Activated CD8-positive, alpha-beta memory T cell treated with anti-CD3 and anti-CD28 coated beads, Interleukin-2, amount 50 U/mL, for 48 hours (primary cell): ENCODE data around the gene RUSF1.
"Not testable (repeated sequence)": the region's sequence is repeated elsewhere in the genome, so short reads cannot be mapped to it uniquely, and the experiment has no call there.

Experiments
- DNase-seq: peaks from one replicate; pipeline ENCODE4 v3.0.0-alpha.2; 2020

RUSF1 gene

DNA sequence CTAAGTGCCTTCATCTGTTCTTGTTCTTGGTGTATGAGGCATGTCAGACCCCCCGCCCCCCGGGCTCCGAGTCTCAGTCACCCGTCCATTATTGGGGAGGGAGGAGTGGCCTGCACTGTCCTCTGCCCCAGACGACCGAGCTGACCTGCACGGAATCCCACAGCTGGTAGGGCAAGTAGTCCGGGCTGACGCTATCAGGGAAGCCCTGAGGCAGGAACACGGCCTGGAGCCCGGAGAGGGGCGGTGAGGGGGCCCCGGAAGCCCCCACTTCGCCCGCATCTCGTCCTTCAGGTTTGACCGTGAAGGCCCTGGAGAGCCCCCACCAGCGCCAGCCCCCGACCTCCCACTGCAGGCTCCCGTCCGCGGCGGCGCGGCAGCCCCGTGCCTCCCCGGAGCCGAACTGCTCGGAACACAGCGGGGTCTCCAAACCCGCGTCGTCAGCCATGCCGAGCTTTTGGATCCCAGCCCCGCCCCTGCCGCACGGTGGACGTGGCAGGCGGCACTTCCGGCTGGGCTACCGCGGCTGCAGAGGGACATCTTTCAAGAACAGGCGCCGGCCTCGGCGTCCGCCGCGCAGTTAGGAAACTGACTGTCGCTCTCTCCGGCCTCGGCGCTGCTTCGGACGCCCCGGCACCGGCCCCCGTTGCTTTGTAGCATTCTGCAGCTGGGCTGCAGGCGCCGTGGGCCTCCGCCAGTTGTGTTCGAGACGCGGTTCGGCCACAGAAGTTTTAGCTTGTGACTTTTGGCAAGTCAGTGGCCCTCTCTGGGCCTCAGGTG, at the start of gene RUSF1:
Gene RUSF1 (minus strand): TSS at position 463 of the 777 bp plus-strand sequence. CDS start 18 bp downstream, at position 445.
- peak; percentile 93 for DNase-seq

DNA sequence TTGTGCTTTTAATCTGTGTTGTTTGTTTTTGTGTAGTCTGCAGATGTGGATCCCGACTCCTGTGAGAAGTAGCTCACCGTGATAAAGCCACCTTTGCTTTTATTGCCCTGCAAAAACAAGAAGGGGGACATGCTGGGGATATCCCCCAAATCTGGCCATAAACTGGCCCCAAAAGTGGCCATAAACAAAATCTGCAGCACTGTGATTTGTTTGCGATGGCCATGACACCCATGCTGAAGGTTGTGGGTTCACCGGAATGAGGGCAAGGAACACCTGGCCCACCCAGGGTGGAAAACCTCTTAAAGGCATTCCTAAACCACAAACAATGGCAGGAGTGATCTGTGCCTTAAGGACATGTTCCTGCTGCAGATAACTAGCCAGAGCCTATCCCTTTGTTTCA, 34.6 kb upstream of the RUSF1 start:
- DNase-seq: no peak

DNA sequence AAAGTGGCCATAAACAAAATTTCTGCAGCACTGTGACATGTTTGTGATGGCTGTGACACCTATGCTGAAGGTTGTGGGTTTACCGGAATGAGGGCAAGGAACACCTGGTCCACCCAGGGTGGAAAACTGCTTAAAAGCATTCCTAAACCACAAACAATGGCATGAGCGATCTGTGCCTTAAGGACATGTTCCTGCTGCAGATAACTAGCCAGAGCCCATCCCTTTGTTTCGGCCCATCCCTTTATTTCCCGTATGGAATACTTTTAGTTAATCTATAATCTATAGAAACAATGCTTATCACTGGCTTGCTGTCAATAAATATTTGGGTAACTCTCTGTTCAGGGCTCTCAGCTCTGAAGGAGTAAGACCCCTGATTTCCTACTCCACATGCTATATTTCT, 31.6 kb upstream of the RUSF1 start:
- not testable (repeated sequence) for DNase-seq

DNA sequence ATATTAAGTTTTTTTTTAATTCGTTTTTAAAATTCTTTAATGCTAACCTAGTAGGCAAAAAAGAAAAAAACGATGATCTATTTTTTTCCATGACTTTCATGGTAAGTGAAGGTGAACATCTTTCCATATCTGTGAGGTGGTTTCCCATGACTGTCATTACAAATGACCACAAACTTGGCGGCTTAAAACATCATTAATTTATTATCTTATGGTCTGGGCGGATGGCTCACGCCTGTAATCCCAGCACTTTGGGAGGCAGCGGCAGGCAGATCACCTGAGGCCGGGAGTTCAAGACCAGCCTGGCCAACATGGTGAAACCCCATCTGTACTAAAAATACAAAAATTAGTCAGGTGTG, 30.0 kb upstream of the RUSF1 start:
- not testable (repeated sequence) for DNase-seq

DNA sequence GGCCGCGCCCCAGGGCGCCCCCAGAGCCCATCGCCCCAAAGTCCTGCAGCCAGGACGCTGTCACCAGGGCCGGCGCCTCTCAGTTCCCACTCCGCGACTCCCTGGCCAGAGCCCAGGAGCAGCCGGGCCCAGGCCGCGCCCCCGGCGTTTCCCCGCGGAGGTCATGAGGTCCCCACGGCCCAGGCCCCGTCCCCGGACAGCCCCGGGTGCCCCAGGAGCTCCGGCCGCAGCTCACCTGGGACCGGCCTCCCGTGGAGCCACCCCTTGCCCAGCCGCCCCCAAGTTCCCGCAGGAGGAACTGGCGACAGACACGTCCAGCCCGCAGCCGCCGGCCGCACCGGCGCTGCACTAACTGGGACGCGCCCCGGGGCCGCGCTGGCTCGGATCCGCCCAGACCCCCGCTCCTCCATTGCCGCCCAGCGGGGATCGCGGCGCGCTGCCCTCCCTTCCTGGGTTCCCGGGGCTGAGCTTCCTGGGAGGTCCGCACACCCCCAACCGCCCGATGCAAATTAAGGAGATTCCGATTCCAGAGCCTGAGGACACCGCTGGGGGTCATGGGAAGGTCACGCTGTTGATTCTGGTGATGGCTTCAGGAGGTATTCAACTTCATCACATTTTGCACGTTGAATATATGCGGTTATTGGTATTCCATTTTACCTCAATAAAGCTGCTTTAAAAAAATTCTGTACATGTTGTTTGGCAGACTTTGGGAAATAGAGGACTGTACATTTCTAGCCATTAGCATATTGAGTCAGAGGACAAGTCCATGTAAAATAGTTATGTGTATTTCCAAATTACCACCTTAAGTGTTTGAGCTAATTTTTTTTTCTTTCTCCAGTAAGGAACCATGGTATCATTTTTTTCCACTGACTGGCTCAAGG, 29.4 kb upstream of the RUSF1 start:
- no peak for DNase-seq

DNA sequence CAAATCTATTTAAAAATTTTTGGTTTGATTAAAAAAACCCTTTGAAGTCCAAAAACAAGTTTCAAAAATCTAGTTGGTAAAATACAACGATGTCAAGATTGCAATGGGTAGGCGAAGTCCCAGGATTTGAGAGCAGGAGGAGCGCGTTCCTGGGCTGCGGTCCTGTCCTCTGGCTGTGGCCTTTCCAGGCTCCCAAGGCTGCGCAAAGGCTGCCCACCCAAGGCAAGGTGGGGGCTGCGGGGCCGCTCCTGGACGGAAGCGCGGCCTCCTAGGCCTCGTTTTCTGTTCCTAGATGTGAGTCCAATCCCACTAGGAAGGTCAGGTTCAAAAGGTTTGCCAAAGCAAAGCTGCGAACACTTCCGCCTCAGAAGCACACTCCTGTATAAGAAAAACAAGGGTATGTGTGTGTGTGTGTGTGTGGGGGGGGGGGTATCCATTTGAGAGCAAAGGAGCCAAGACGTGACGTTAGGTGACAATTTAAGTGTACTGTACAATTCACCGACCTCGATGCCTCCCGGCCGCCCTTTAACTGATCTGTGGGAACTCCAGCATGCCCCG, 28.7 kb upstream of the RUSF1 start:
- DNase-seq: no peak

DNA sequence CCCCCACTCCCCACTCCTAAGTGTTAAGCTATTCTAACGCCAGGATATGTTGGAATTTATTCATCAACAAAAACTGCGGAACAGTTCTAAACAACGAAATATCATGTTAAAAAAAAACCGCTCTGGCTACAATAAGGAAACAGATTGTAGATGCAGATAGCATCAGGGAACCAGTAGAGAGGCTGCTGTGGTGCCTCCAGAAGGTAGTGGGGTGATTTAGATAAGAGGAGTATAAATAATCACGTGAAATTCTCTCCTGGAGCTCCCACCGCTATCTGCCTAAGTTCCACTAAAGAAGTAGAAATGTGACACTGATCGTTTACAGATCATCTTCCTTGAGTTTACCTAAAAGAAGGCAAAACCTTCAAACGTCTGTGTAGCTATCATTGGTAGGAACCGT, 27.5 kb upstream of the RUSF1 start:
- DNase-seq: no peak

DNA sequence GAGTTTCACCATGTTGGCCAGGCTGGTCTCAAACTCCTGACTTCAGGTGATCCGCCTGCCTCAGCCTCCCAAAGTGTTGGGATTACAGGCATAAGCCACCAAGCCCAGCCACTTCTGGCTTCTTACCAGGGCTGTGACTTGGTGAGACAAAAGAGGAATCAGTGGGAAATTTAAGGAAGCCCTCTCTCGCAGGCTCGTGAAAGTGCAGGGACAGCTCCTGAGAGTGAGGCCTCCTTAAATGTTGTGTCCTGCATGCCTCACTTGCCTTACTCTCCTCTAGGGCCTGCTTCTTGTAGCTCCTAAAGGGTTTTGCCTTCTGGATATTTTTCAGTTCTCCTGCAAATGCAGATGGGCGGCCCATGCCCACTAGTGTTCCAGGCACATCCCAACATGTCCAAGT, 24.7 kb upstream of the RUSF1 start:
- no peak for DNase-seq

DNA sequence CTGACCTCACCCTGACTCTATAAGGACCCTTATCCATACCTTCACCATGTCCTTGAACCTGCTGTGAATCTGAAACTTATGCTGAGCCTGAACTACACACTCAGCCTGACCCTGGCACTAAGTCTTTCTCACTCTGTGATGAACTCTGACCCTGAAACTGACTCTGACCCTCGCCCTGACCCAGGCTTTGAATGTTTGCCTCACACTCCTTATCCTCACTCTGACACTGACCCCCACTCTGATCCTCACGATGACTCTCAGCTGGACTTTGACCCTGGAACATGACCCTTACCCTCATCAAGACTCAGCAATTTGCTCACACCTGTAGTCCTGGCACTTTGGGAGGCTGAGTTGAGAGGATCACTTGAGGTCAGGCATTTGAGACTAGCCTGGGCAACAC, 23.9 kb upstream of the RUSF1 start:
- DNase-seq: no peak

DNA sequence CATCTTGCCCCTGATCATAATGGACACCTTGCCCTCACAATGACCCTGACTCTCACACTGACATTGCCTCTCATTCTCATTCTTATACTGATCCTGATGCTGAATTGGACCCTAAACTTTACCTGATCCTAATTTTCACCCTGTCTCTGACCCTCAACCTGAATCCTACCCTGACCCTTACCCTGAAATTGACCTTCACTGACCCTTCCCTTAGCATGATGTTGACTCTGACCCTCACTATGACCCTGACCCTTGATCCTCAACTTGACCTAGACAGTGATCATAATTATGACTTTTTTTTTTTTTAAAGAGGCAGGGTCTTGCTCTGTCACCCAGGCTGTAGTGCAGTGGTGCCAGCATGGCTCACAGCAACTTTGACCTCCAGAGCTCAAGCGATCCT, 22.9 kb upstream of the RUSF1 start:
- no peak for DNase-seq

DNA sequence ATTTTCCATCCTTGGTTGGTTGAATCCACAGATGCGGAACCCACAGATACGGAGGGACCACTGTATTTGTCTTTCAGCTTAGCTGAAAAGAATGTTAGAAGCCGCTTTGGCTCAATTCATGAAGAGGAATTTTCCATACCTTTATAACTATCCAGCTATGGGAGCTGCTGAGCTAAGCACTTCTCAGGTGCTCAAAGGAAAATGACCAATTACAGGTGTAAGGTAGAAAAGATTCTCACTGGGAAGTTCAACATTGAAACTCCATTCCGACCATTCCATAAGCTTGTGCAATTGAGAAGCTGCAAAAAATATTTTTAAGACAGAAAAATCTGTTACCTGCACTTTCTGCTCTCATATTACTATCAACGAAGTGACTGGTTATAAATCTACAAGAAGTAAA, 22.2 kb upstream of the RUSF1 start:
- no peak for DNase-seq

DNA sequence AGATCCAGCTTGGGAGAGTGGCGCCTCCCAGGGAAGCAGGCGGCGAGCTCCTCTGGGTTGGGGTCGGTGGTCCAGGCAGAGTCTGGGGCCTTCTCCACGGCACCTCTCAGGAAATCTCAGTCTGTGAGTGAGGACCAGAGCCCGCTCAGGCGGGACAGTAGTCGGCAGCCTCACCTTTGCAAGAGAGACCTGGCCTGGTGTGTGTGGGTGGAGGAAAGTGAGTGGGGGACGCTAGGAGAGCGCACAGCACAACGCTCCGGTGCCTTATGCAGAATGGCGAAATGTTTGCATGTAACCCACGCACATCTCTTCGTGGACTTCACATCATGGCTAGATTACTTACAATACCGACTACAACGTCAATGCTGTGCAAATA, 21.7 kb upstream of the RUSF1 start:
- DNase-seq: no peak

DNA sequence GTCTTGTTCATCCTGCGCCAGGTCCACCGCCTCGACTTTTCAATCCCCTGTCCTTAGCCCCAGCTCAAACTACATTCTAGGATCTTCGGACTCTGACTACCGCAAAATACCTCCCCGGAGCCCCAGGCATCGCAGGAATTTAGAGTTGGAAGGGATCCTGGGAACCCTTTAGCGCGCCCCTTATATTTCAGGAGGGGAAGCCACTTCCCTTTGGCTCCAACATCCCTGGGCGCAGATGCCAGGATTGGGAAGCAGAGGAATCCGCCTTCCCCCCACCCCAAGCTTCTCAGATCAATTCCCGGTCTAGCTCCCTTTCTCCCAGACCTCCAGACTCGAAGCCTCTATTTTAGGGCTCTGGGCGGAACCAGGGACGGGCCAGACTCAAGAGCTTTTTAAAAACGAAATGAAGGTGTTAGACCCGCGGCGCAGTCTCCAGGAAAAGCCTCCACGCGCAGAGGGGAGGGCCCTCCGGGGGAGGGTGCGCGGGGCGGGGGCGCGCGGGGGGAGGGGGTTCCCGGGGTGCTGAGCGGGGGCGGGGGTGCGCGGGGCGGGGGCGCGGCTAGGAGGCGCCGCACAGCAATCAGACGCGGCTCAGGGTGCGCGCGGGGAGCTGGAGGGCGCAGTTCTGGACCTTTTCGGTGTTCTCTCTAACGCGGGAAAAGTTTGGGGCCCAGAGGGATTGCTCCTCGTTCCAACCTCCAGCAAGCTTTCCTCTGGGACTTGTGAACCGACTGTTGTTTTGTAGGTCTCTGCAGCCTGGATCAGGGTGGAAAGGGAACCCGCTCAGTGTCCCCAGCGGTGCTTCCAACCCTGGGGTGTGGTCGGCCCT, 21.1 kb upstream of the RUSF1 start:
- DNase-seq: no peak

DNA sequence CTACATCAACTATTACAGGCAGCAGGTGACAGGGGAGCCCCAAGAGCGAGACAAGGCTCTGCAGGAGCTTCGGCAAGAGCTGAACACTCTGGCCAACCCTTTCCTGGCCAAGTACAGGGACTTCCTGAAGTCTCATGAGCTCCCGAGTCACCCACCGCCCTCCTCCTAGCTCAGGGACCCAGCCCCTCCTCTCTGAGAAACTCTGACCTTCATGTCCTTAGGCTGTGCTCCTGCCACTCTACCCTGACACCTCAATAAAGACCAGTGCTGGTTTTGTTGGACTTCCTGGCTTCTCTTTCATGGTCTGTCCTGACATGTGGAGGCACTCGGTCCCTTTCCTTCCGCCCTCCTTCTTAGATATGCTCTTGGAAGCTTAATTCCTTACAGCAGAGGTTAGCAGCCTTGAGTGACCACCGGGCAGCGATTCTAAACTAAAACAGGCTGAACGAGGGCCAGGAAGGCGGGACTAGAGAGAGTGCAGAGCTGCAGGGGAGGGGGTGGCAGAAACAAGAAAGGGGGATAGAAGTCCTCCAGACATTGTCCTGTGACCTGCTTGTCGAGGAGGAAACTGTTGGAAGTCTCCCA, 20.4 kb upstream of the RUSF1 start:
- DNase-seq: no peak

DNA sequence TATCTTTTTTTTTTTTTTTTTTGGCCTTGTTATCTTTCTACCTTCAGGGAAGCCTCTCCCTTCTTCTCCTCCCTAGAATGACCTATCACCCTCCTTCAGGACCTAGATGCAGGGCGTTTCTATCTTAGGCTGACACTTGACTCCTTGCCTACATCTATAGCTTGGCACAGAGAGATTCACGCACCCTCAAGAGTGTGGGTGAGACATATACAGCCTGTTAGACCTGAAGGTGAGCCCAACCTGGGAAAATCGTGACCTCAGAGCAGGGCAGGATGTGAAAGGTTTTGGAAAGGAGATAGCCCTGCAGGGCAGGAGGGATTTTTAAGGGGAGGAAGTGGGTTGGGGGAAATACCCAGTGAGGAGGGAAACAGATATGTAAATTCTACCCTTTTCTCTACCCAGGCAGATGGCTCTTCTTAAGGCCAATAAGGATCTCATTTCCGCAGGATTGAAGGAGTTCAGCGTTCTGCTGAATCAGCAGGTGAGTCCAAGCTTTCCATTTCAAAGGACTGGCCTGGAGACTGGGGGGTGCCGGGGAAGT, 19.6 kb upstream of the RUSF1 start, which contains the start of gene AHSP:
Gene AHSP (plus strand): TSS at position 167 of the 541 bp plus-strand sequence. CDS start 240 bp downstream, at position 407.
- no peak for DNase-seq

DNA sequence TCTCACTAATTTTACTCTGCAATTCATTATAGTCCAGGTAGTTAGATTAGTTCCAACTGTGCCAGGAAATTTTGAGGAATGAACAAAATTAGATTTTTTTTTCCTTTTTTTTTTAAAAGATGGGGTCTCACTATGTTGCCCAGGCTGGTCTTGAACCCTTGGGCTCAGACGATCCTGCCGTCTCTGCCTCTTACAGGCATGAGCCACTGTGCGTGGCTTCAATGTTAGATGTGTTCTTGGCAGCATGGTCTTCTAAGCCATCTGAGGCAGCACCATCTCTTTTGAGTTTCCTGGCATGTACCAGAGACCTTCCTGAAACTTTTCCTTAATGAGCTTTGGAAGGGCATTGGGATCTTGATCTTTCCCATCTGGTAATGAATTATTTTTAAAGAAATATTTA, 16.9 kb upstream of the RUSF1 start:
- no peak for DNase-seq

DNA sequence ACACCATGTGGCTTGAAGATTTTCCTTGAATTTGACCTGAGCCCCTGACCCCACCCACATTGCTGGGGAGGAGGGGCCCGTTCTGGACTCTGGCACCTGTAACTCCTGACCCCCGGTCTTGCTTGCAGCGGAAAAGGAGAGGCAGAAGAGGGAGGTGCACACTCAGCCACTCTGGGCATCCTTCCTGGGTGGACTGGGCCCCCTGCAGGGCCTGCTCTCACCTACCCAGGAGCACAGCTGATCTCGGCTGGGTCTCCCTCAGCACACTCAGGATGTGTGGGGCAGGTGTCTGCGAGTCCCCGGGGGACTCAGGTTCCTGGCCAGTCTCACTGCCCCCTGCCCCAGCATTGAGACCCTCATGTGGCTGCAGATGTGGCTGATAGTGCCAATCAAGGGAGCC, 15.6 kb upstream of the RUSF1 start:
- DNase-seq: not testable (repeated sequence)

DNA sequence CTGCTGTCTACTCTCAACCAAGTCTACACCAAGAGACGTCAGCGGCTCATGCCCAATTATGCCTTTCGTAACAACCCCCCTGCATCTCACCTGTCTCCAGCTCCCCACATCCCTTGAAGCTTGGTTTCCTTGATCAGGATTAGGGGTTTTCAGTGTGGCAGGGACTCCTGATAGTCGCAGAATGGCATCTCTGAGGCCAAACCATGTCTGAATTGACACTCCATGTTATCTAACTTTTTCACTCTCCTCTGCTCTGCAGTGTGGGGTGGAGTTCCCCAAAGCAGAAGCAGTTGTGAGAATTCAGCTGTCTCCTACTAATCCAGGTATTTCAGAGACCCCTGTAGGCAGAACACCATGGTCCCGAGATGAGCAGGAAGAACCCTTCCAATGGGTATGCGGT, 13.9 kb upstream of the RUSF1 start:
- no peak for DNase-seq

DNA sequence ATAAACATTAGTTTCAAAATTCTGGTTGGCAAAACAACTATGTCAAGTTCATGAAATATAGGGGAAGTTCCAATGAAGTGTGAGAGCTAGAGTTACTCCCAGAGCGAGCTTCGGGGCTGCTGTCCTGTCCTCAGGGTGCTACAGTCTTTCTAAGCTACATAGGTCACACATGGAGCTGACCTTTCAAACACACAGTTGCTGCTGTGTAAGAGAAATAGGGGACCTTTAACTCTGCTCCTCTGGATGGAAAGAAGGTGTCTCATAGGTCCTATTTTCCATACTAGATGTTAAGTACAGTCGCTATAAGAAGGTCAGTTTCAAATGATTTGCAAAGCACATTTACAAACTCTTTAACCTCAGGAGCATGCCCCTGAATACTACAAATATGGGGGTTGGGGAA, 13.2 kb upstream of the RUSF1 start:
- DNase-seq: no peak

DNA sequence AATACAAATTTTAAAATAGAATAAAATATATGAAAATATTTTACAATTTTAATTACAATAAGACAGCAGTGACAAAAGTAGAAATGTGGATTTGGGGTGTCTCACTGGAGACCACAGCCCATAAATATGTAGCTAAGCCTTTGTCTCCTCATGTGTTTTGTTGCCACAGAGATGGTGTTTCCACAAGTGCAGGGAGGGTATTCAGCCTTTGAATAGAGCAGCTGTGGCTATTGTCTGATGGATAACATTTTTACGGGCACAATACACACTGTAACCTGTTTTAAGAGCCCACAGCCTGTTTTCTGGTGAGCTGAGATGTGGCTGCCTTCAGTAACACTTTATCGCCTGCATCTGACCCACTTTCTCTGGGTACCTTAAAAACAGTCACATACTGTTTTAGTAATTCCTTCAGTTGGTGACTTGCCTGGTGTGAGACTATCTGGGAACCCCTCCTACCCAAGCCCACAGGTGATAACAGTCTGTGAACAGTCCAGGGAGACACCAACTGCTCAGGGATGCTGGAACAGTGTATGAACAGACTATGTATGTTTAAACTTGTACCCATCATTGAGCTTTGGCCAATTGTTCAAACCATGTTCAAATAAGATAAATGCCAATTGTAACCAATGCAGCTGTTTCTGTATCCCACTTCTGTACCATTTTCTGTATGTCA, 11.7 kb upstream of the RUSF1 start:
- DNase-seq: no peak

DNA sequence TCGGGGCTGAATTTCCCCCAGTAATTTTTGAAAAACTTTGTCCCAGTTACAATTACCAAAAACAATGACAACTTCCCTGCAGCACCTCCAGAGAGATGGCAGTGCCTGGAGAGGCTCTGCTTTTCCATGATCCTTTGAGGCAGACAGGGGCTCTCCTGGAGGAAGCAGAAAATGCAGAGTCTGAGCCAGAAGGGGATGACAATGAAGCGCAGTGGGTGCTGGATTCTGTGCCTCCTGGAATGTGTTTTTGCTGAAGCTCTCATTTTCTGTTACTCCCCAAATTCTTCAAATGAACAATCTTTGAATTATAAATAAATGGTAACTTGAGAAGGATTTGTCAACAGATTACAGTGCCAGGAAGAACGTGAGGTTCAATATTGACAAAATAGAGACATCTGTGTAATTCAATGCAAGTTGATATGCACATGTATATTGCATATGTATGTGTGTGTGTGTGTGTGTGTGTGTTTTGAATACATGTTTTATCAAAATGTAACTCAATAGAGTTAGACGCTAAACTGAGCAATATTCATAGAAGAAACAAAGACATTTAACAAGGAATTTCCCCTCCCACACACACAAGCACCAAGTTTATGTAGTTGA, 9.7 kb upstream of the RUSF1 start:
- DNase-seq: no peak
